H9 (cell line): Measurements from ENCODE around the gene JAKMIP3. TPM values are rescaled to one million over a fixed set of nuclear protein-coding genes. Genes with fewer than 3 reads are reported as not detected.

Source experiments
- DNase-seq: peaks from one replicate; pipeline ENCODE4 v3.0.0-alpha.2; 2017
- H2AFZ ChIP-seq: one replicate; pipeline ENCODE4 v1.6.1; 2013; ENCODE audit warnings: mild to moderate bottlenecking, low read length, control low read depth, moderate library complexity
- H2AK5ac ChIP-seq: 2 replicates; pipeline ENCODE4 v1.6.1; 2013; ENCODE audit warnings: low read length, control low read depth, mixed read lengths; ENCODE audit not compliant: insufficient read length
- H2BK120ac ChIP-seq: one replicate; pipeline ENCODE4 v1.6.1; 2013; ENCODE audit warnings: low read depth, mild to moderate bottlenecking, low read length, control low read depth, inconsistent platforms; ENCODE audit not compliant: poor library complexity, severe bottlenecking
- H2BK12ac ChIP-seq: 2 replicates; pipeline ENCODE4 v1.6.1; 2013; ENCODE audit warnings: low read length, control low read depth, mixed read lengths, low read depth; ENCODE audit not compliant: insufficient read length
- H2BK15ac ChIP-seq: 2 replicates; pipeline ENCODE4 v1.6.1; 2013; ENCODE audit warnings: low read depth, low read length, control low read depth
- H2BK20ac ChIP-seq: one replicate; pipeline ENCODE4 v1.6.1; 2013; ENCODE audit warnings: low read depth, mild to moderate bottlenecking, low read length, control low read depth, inconsistent platforms; ENCODE audit not compliant: poor library complexity, severe bottlenecking
- H2BK5ac ChIP-seq: 2 replicates; pipeline ENCODE4 v1.6.1; 2013; ENCODE audit warnings: low read length, control low read depth, mixed read lengths; ENCODE audit not compliant: insufficient read length
- H3K14ac ChIP-seq: 2 replicates; pipeline ENCODE4 v1.6.1; 2013; ENCODE audit warnings: low read length, control low read depth; ENCODE audit not compliant: insufficient read depth
- H3K18ac ChIP-seq: 2 replicates; pipeline ENCODE4 v1.6.1; 2013; ENCODE audit warnings: low read depth, mild to moderate bottlenecking, mixed read lengths, low read length, control low read depth; ENCODE audit not compliant: insufficient read length
- H3K23ac ChIP-seq: 2 replicates; pipeline ENCODE4 v1.6.1; 2013; ENCODE audit warnings: low read length, control low read depth, mixed read lengths, low read depth; ENCODE audit not compliant: insufficient read length
- H3K23me2 ChIP-seq: 2 replicates; pipeline ENCODE4 v1.6.1; 2013; ENCODE audit warnings: low read depth, mild to moderate bottlenecking, mixed read lengths, low read length, control low read depth; ENCODE audit not compliant: insufficient read length, poor library complexity, severe bottlenecking
- H3K27ac ChIP-seq: 2 replicates; pipeline ENCODE4 v1.5.1; 2013; ENCODE audit warnings: low read length, control low read depth, mixed read lengths, low read depth; ENCODE audit not compliant: insufficient read length
- H3K27me3 ChIP-seq: 2 replicates; pipeline ENCODE4 v1.6.1; 2013; ENCODE audit warnings: low read length, control low read depth, inconsistent platforms; ENCODE audit not compliant: insufficient read depth
- H3K4ac ChIP-seq: 2 replicates; pipeline ENCODE4 v1.6.1; 2013; ENCODE audit warnings: low read depth, mild to moderate bottlenecking, control low read depth, inconsistent platforms, low read length, moderate library complexity
- H3K4me1 ChIP-seq: 2 replicates; pipeline ENCODE4 v1.6.1; 2013; ENCODE audit warnings: low read length, control low read depth, inconsistent platforms; ENCODE audit not compliant: insufficient read depth
- H3K4me2 ChIP-seq: 2 replicates; pipeline ENCODE4 v1.6.1; 2013; ENCODE audit warnings: low read length, control low read depth, mixed read lengths; ENCODE audit not compliant: insufficient read length, insufficient read depth
- H3K56ac ChIP-seq: 2 replicates; pipeline ENCODE4 v1.6.1; 2013; ENCODE audit warnings: low read depth, mild to moderate bottlenecking, mixed read lengths, low read length, control low read depth; ENCODE audit not compliant: insufficient read length
- H3K79me1 ChIP-seq: 2 replicates; pipeline ENCODE4 v1.6.1; 2013; ENCODE audit warnings: low read depth, mild to moderate bottlenecking, moderate library complexity, low read length, control low read depth, inconsistent platforms; ENCODE audit not compliant: insufficient read depth, poor library complexity, severe bottlenecking
- H3K79me2 ChIP-seq: 2 replicates; pipeline ENCODE4 v1.6.1; 2013; ENCODE audit warnings: low read length, control low read depth, inconsistent platforms; ENCODE audit not compliant: insufficient read depth
- H3K9ac ChIP-seq: 2 replicates; pipeline ENCODE4 v1.6.1; 2013; ENCODE audit warnings: low read length, control low read depth, mixed read lengths; ENCODE audit not compliant: insufficient read length; ENCODE audit errors: extremely low read depth
- H3K9me3 ChIP-seq: one replicate; pipeline ENCODE4 v1.6.1; 2013; ENCODE audit warnings: low read depth, low read length, inconsistent platforms; ENCODE audit not compliant: control insufficient read depth
- H3T11ph ChIP-seq: one replicate; pipeline ENCODE4 v1.6.1; 2013; ENCODE audit warnings: mild to moderate bottlenecking, low read length, control low read depth, inconsistent platforms
- H4K20me1 ChIP-seq: one replicate; pipeline ENCODE4 v1.6.1; 2013; ENCODE audit not compliant: control insufficient read depth, insufficient read length, insufficient read depth
- H4K5ac ChIP-seq: 2 replicates; pipeline ENCODE4 v1.6.1; 2013; ENCODE audit warnings: low read depth, mild to moderate bottlenecking, mixed read lengths, low read length, control low read depth; ENCODE audit not compliant: insufficient read length
- H4K8ac ChIP-seq: replicated peaks from 2 replicates; pipeline ENCODE4 v1.6.1; 2013; ENCODE audit warnings: low read length, control low read depth, mixed read lengths, low read depth; ENCODE audit not compliant: insufficient read length
- H4K91ac ChIP-seq: 2 replicates; pipeline ENCODE4 v1.6.1; 2013; ENCODE audit warnings: low read depth, mild to moderate bottlenecking, moderate library complexity, mixed read lengths, low read length, control low read depth; ENCODE audit not compliant: insufficient read length
- H3K27ac Mint-ChIP-seq, 3 experiments: 2 replicates in 2 of 3; 3 replicates in 1 of 3; pipeline ENCODE4 v1.8.0; 2020 to 2021; ENCODE audit warnings: mixed read lengths in 3 of 3, mild to moderate bottlenecking in 1 of 3, moderate library complexity in 1 of 3
- H3K27me3 Mint-ChIP-seq: 2 replicates; pipeline ENCODE4 v1.8.0; 2021; ENCODE audit warnings: low read depth, mild to moderate bottlenecking, moderate library complexity, mixed read lengths
- H3K36me3 Mint-ChIP-seq, 3 experiments: 2 replicates in 2 of 3; 3 replicates in 1 of 3; pipeline ENCODE4 v1.8.0; 2020 to 2021; ENCODE audit warnings: low read depth in 3 of 3, mixed read lengths in 3 of 3; ENCODE audit not compliant: insufficient read depth in 1 of 3
- H3K4me1 Mint-ChIP-seq, 2 experiments: 2 replicates each; pipeline ENCODE4 v1.8.0; 2020; ENCODE audit warnings: mixed read lengths in 2 of 2
- H3K4me3 Mint-ChIP-seq, 2 experiments: 2 replicates in 1 of 2; 3 replicates in 1 of 2; pipeline ENCODE4 v1.8.0; 2020 to 2021; ENCODE audit warnings: mild to moderate bottlenecking in 2 of 2, mixed read lengths in 2 of 2, moderate library complexity in 1 of 2
- H3K9me3 Mint-ChIP-seq, 2 experiments: 2 replicates in 1 of 2; 3 replicates in 1 of 2; pipeline ENCODE4 v1.8.0; 2020; ENCODE audit warnings: mild to moderate bottlenecking in 2 of 2, mixed read lengths in 2 of 2, moderate library complexity in 1 of 2
- WGBS: extraction: QIAGEN DNeasy Blood & Tissue Kit; methylation state at CpG from one replicate; pipeline ENCODE4 v1.1.7; 2013; ENCODE audit warnings: missing lambda C conversion rate, low lambda C conversion rate, mixed read lengths; ENCODE audit not compliant: insufficient read length; ENCODE audit errors: extremely low coverage; 5-methylcytosine and 5-hydroxymethylcytosine counted together
- total RNA-seq: library from RNA; stranded (reverse); gene quantifications from 2 replicates; pipeline ENCODE4 v1.2.1, GENCODE V29; 2021
- TF ChIP-seq, protein P1 (sequence below): fragments of 200-600 bp; sonication (generic); conservative IDR thresholded peaks from 3 replicates; pipeline ENCODE4 v1.8.0; 2021; ENCODE audit warnings: antibody characterized with exemption, mild to moderate bottlenecking

The JAKMIP3 gene
- total RNA-seq, 1 experiment from 2014 or later = 0.50 TPM

DNA sequence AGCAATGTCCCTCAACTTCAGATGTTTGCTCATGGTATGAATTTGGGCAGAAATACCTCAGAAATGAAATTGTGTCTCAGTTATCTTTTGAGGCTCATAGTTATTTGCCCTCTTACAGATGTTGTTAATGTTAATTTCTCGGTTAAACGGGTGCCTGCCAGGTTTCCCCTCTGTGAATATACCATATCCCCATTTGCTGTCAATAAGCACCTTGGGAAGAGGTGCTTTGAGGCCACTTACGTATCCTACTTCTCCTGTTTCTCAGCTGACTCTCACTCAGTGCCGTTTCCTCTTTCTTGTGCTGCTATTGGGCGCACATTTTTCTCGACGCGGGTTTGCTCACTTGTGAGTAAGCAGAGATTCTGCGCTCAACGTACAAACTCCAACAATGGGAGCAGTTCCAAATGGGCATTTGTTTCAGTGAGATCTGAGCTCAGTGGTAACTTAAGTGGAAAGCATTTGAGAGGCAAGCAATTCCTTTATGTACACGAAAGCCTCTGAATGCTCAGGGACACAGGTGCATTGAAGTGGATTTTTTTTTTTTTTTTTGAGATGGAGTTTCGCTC, 34.8 kb upstream of the JAKMIP3 start:
- H2BK15ac ChIP-seq = no peak overlapping the region
- H3K27me3 ChIP-seq = peaks cover 13% of the 10 kb centered on the region; the same call in 1 of the 2 replicates
- H2AFZ ChIP-seq = no peak overlapping the region
- WGBS = no CpG with 5 or more reads among the region's 12 CpGs
- peaks cover 1% of the 10 kb centered on the region for H3K23me2 ChIP-seq
- H4K8ac ChIP-seq = no peak overlapping the region
- no peak overlapping the region for H3K18ac ChIP-seq
- H3K27ac Mint-ChIP-seq = no peak overlapping the region
- no peak overlapping the region for H2BK20ac ChIP-seq
- no peaks in the 10 kb centered on the region for H3K79me2 ChIP-seq
- H3K9me3 Mint-ChIP-seq = peaks cover 0 to 5% of the 10 kb centered on the region in 2 experiments; a peak in 1 of 5 replicates
- H3K4me1 Mint-ChIP-seq = peaks cover under 1 to 9% of the 10 kb centered on the region in 2 experiments
- TF ChIP-seq, protein P1, sequence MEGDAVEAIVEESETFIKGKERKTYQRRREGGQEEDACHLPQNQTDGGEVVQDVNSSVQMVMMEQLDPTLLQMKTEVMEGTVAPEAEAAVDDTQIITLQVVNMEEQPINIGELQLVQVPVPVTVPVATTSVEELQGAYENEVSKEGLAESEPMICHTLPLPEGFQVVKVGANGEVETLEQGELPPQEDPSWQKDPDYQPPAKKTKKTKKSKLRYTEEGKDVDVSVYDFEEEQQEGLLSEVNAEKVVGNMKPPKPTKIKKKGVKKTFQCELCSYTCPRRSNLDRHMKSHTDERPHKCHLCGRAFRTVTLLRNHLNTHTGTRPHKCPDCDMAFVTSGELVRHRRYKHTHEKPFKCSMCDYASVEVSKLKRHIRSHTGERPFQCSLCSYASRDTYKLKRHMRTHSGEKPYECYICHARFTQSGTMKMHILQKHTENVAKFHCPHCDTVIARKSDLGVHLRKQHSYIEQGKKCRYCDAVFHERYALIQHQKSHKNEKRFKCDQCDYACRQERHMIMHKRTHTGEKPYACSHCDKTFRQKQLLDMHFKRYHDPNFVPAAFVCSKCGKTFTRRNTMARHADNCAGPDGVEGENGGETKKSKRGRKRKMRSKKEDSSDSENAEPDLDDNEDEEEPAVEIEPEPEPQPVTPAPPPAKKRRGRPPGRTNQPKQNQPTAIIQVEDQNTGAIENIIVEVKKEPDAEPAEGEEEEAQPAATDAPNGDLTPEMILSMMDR = no peak
- no peak overlapping the region for H3K56ac ChIP-seq
- peaks cover 0 to 2% (median 0%) of the 10 kb centered on the region in 3 experiments; a peak in 2 of 7 replicates for H3K36me3 Mint-ChIP-seq
- no peak overlapping the region for H2AK5ac ChIP-seq
- H4K20me1 ChIP-seq = no peaks in the 10 kb centered on the region
- H3K4me2 ChIP-seq = no peak overlapping the region
- no peak overlapping the region for H2BK12ac ChIP-seq
- no peak overlapping the region for H3K4me3 Mint-ChIP-seq
- H3K9ac ChIP-seq = no peak overlapping the region
- H3T11ph ChIP-seq = no peak overlapping the region
- H3K4ac ChIP-seq = no peak overlapping the region
- peaks cover 71% of the 10 kb centered on the region for H3K27me3 Mint-ChIP-seq
- H3K27ac ChIP-seq = no peak overlapping the region
- H3K9me3 ChIP-seq = no peaks in the 10 kb centered on the region
- DNase-seq = no peak
- H3K4me1 ChIP-seq = no peaks in the 10 kb centered on the region
- no peaks in the 10 kb centered on the region for H3K79me1 ChIP-seq
- no peak overlapping the region for H4K5ac ChIP-seq
- no peak overlapping the region for H3K23ac ChIP-seq
- no peak overlapping the region for H2BK120ac ChIP-seq
- H3K14ac ChIP-seq = no peak overlapping the region
- no peak overlapping the region for H2BK5ac ChIP-seq
- no peak overlapping the region for H4K91ac ChIP-seq
